A204.1 (cell line): ENCODE data around the gene MAP2K1.
"Not testable (repeated sequence)": the region's sequence is repeated elsewhere in the genome, so short reads cannot be mapped to it uniquely, and the experiment has no call there.

Experiments
- FAIRE-seq: peaks from 2 replicates; lab custom pipeline; 2012; peaks lifted over from hg19 to GRCh38; lab: Jason Lieb, UNC

The MAP2K1 gene

GRCh38 chr15:66386204-66387123 lies at the start of gene MAP2K1:
Gene MAP2K1 (plus strand): TSS chr15:66386912. CDS start chr15:66387348, 436 bp downstream.
- FAIRE-seq = peak; percentile 16

- not testable (repeated sequence) for FAIRE-seq
Measured at GRCh38 chr15:66348530-66348929, 38.2 kb upstream of the MAP2K1 start.

- FAIRE-seq = no peak
Measured at GRCh38 chr15:66356077-66356358, 30.7 kb upstream of the MAP2K1 start.

- FAIRE-seq = peak; percentile 94
Measured at GRCh38 chr15:66356359-66357236, 30.1 kb upstream of the MAP2K1 start, which contains the start of gene TIPIN. Gene TIPIN (minus strand): TSS chr15:66356685. CDS start chr15:66352947, 3,738 bp downstream.

GRCh38 chr15:66359740-66360139 lies 27.0 kb upstream of the MAP2K1 start:
- no peak for FAIRE-seq

GRCh38 chr15:66361745-66362460 lies 24.8 kb upstream of the MAP2K1 start:
- FAIRE-seq = not testable (repeated sequence)

GRCh38 chr15:66362776-66363175 lies 23.9 kb upstream of the MAP2K1 start:
- no peak for FAIRE-seq

- no peak for FAIRE-seq
Measured at GRCh38 chr15:66364944-66365528, 21.7 kb upstream of the MAP2K1 start.

GRCh38 chr15:66369773-66370651 lies 16.7 kb upstream of the MAP2K1 start:
- FAIRE-seq = no peak

- FAIRE-seq = no peak
Measured at GRCh38 chr15:66374179-66374578, 12.5 kb upstream of the MAP2K1 start.

GRCh38 chr15:66378814-66379430 lies 7.8 kb upstream of the MAP2K1 start:
- FAIRE-seq = no peak

GRCh38 chr15:66381376-66381775 lies 5.3 kb upstream of the MAP2K1 start:
- FAIRE-seq = not testable (repeated sequence)

GRCh38 chr15:66387163-66388042 lies 691 bp downstream of the MAP2K1 start:
- no peak for FAIRE-seq

GRCh38 chr15:66388043-66388363 lies 1.3 kb downstream of the MAP2K1 start:
- no peak for FAIRE-seq

- no peak for FAIRE-seq
Measured at GRCh38 chr15:66388576-66388975, 1.9 kb downstream of the MAP2K1 start.

- FAIRE-seq = no peak
Measured at GRCh38 chr15:66389098-66389858, 2.6 kb downstream of the MAP2K1 start.

- FAIRE-seq = no peak
Measured at GRCh38 chr15:66389859-66390381, 3.2 kb downstream of the MAP2K1 start.

GRCh38 chr15:66390678-66391077 lies 4.0 kb downstream of the MAP2K1 start:
- no peak for FAIRE-seq

- not testable (repeated sequence) for FAIRE-seq
Measured at GRCh38 chr15:66393037-66393436, 6.3 kb downstream of the MAP2K1 start.
